Ovary (tissue), 9 donors: Measurements from ENCODE around the gene SPEN. TPM values are rescaled to one million over a fixed set of nuclear protein-coding genes. Genes with fewer than 3 reads are reported as not detected.

ENCODE experiments used
- DNase-seq, 5 donors: peaks; one replicate each; pipeline ENCODE4 v3.0.0-alpha.2; 2019 to 2020
- H3K27ac ChIP-seq, 2 donors: fragments of 200-600 bp; one replicate each; pipeline versions ENCODE4 v1.5.1 to v1.8.0; 2019 to 2022
- H3K27me3 ChIP-seq: fragments of 200-600 bp; one replicate; pipeline ENCODE4 v1.8.0; 2022
- H3K36me3 ChIP-seq: fragments of 200-600 bp; sonication (generic); one replicate; pipeline ENCODE4 v1.5.1; 2019
- H3K4me1 ChIP-seq: one replicate; pipeline ENCODE4 v1.8.1; 2013; ENCODE audit warnings: mild to moderate bottlenecking, moderate library complexity; ENCODE audit not compliant: insufficient read depth
- H3K4me3 ChIP-seq: fragments of 200-600 bp; sonication (generic); one replicate; pipeline ENCODE4 v1.5.1; 2017
- H3K9me3 ChIP-seq, 2 donors: fragments of 200-600 bp in 1 of 2; sonication (generic) in 1 of 2; one replicate each; pipeline versions ENCODE4 v1.5.1 to v1.8.1; 2013 to 2019; ENCODE audit warnings: mild to moderate bottlenecking in 1 of 2, moderate library complexity in 1 of 2
- CTCF ChIP-seq, 3 donors: fragments of 450-650 bp in 2 of 3; fragments of 200-600 bp in 1 of 3; IDR thresholded peaks; one replicate each; pipeline versions ENCODE4 v1.5.1 to v1.8.0; 2016 to 2022; ENCODE audit warnings: antibody characterized with exemption in 3 of 3, mild to moderate bottlenecking in 1 of 3
- EP300 ChIP-seq: sonication (generic); formaldehyde crosslinking; IDR thresholded peaks from one replicate; pipeline ENCODE4 v1.6.1; 2017; ENCODE audit warnings: antibody characterized with exemption
- POLR2A ChIP-seq: fragments of 450-650 bp; IDR thresholded peaks from one replicate; pipeline ENCODE4 v1.6.1; 2017; ENCODE audit warnings: antibody characterized with exemption, mild to moderate bottlenecking, moderate library complexity
- WGBS, 3 donors: extraction: QIAGEN DNeasy Blood & Tissue Kit in 1 of 3; methylation state at CpG; one replicate each; pipeline versions ENCODE4 v1.1.5 to v1.1.7; 2013 to 2017; 5-methylcytosine and 5-hydroxymethylcytosine counted together
- intact Hi-C, 4 donors: fragments of 100-400 bp; cut with DNase I; formaldehyde crosslinking; loops; one replicate each; pipeline versions ENCODE4 v1.11.0 to v1.15.1; 2022 to 2023
- polyA plus RNA-seq, 2 donors: library from polyadenylated mRNA; stranded (reverse); fragments of 200-250 nt in 1 of 2; fragments of 350-450 nt in 1 of 2; fragmentation: Illumina TruSeq in 1 of 2; extraction: RNeasy Lipid Tissue Mini Kit (QIAGEN cat#74804) in 1 of 2; gene quantifications; one replicate each; pipeline ENCODE4 v1.2.3, GENCODE V29; 2013 to 2014
- total RNA-seq, 7 donors: library from RNA; depleted of rRNA in 2 of 7; stranded (reverse); fragments of >200 nt in 2 of 7; fragmentation: NEBNext Ultra II Directional in 3 of 7; extraction: Animal tissue kit (Norgen Biotek cat#: 25700) in 3 of 7; gene quantifications; one replicate each; pipeline versions ENCODE4 v1.1.0 to v1.2.4, GENCODE V29; 2016 to 2023
- donor health status: DM: no; HTN: no; CAD: no; lungs with moderate emphysema.
- donor health status: DM: no; HTN: no; CAD: no.
- donor health status: Bipolar disorder and iron deficiency.
- donor health status: DM: yes; HTN: yes; CAD: no.
- donor health status: DM: no; HTN: no; CAD: no.
- donor health status: DM: yes; HTN: yes; CAD: no.

The SPEN gene
- total and polyA plus RNA-seq, 9 donors, result 30.5 to 93.2 (median 62.9) TPM

- no peak for DNase-seq
Observed at GRCh38 chr1:15863156-15863901, 15.8 kb downstream of the SPEN start.

GRCh38 chr1:15866721-15867201, 19.3 kb downstream of the SPEN start:
- DNase-seq, result no peak
- Histone ChIP-seq H3K4me1 (peaks cover 7% of the 10 kb centered on the region), H3K4me3 (no peak overlapping the region), H3K27ac (no peak overlapping the region), H3K27me3 (no peaks in the 10 kb centered on the region), H3K9me3 (no peaks in the 10 kb centered on the region), H3K36me3 (no peaks in the 10 kb centered on the region)
- TF ChIP-seq CTCF (IDR thresholded peaks at IDR 0.05) (no peak), EP300 (no peak), POLR2A (no peak)
- intact Hi-C loops, result no loop called here
- WGBS, 3 donors, result 92 to 97% (median 94%) methylated on average over 3 of the region's 3 CpGs

More at GRCh38 chr1:15863156-15863901, 15.8 kb downstream of the SPEN start:
- no peak for TF ChIP-seq EP300
- TF ChIP-seq POLR2A, result no peak
- no peak for TF ChIP-seq CTCF (IDR thresholded peaks at IDR 0.05)
- Histone ChIP-seq H3K4me3 (no peak overlapping the region), H3K36me3 (no peaks in the 10 kb centered on the region), H3K27ac (no peak overlapping the region), H3K9me3 (no peaks in the 10 kb centered on the region), H3K4me1 (peaks cover 5% of the 10 kb centered on the region), H3K27me3 (no peaks in the 10 kb centered on the region)
- intact Hi-C loops, result no loop called here
- WGBS, 3 donors, result 94 to 96% (median 95%) methylated on average over 2 of the region's 2 CpGs

GRCh38 chr1:15867288-15867687, 19.8 kb downstream of the SPEN start:
- no peak for DNase-seq
- TF ChIP-seq CTCF (IDR thresholded peaks at IDR 0.05) (no peak), POLR2A (no peak), EP300 (no peak)
- H3K4me3 ChIP-seq, result no peak overlapping the region
- H3K4me1 ChIP-seq, result peaks cover 9% of the 10 kb centered on the region
- 83 to 89% (median 88%) methylated on average over 3 of the region's 3 CpGs for WGBS, 3 donors
- H3K9me3 ChIP-seq, result no peaks in the 10 kb centered on the region
- H3K36me3 ChIP-seq, result no peaks in the 10 kb centered on the region
- intact Hi-C loops, result no loop called here
- H3K27ac ChIP-seq, result no peak overlapping the region
- H3K27me3 ChIP-seq, result no peaks in the 10 kb centered on the region

GRCh38 chr1:15869413-15869812, 21.9 kb downstream of the SPEN start:
- Histone ChIP-seq H3K36me3 (no peaks in the 10 kb centered on the region), H3K4me1 (peaks cover 7% of the 10 kb centered on the region), H3K4me3 (no peak overlapping the region), H3K27ac (no peak overlapping the region), H3K9me3 (no peaks in the 10 kb centered on the region), H3K27me3 (no peaks in the 10 kb centered on the region)
- intact Hi-C loops, result no loop called here
- no peak for DNase-seq
- TF ChIP-seq CTCF (IDR thresholded peaks at IDR 0.05), result no peak
- TF ChIP-seq POLR2A, result no peak
- no peak for TF ChIP-seq EP300
- WGBS, 3 donors, result 98 to 100% (median 99%) methylated on average over 2 of the region's 2 CpGs
